ENCODE measurements around the gene HLA-DOB.

GRCh38 chr6:32842021-32842650 lies 25.3 kb upstream of the HLA-DOB start:
- no peak for TF ChIP-seq CTCF (IDR thresholded peaks at IDR 0.05; ENCODE audit: low read depth, low read length)
- no peak for TF ChIP-seq EZH2phosphoT487 (IDR thresholded peaks at IDR 0.05; ENCODE audit: low read depth)
